Measurements from ENCODE around the gene ITPK1.

GRCh38 chr14:93153121-93153520 lies 37.4 kb upstream of the ITPK1 start:
- TF ChIP-seq POLR2A (IDR thresholded peaks at IDR 0.05): no peak
- TF ChIP-seq CTCF (IDR thresholded peaks at IDR 0.05): no peak

All from stomach (tissue), 4 donors.